C4-2B (cell line): ENCODE measurements around the gene TIPARP.

Experiments used
- ZFX ChIP-seq: fragments of 450-650 bp; IDR thresholded peaks from 2 replicates; pipeline ENCODE4 v1.6.1; 2017
- TF ChIP-seq, protein P1 (sequence below): fragments of 450-650 bp; conservative IDR thresholded peaks from 2 replicates; pipeline ENCODE4 v1.5.1; 2017; ENCODE audit warnings: mild to moderate bottlenecking

- TF ChIP-seq, protein P1, sequence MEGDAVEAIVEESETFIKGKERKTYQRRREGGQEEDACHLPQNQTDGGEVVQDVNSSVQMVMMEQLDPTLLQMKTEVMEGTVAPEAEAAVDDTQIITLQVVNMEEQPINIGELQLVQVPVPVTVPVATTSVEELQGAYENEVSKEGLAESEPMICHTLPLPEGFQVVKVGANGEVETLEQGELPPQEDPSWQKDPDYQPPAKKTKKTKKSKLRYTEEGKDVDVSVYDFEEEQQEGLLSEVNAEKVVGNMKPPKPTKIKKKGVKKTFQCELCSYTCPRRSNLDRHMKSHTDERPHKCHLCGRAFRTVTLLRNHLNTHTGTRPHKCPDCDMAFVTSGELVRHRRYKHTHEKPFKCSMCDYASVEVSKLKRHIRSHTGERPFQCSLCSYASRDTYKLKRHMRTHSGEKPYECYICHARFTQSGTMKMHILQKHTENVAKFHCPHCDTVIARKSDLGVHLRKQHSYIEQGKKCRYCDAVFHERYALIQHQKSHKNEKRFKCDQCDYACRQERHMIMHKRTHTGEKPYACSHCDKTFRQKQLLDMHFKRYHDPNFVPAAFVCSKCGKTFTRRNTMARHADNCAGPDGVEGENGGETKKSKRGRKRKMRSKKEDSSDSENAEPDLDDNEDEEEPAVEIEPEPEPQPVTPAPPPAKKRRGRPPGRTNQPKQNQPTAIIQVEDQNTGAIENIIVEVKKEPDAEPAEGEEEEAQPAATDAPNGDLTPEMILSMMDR = no peak
- no peak for TF ChIP-seq ZFX
Observed at GRCh38 chr3:156721687-156722618, 47.6 kb downstream of the TIPARP start.
